Small intestine (tissue), 7 donors: ENCODE data around the gene SLC26A2. TPM values are rescaled to one million over a fixed set of nuclear protein-coding genes. Genes with fewer than 3 reads are reported as not detected.

Source experiments
- DNase-seq, 2 donors: peaks; one replicate each; pipeline versions ENCODE4 v3.0.0 to v3.0.0-alpha.2; 2013
- FAIRE-seq: peaks from 2 replicates; lab custom pipeline; 2012; peaks lifted over from hg19 to GRCh38; lab: Jason Lieb, UNC
- H3K27ac ChIP-seq, 3 donors: one replicate each; pipeline ENCODE4 v1.5.1; 2013; ENCODE audit warnings: low read length in 2 of 3, mild to moderate bottlenecking in 2 of 3, control low read depth in 1 of 3, inconsistent platforms in 1 of 3, low read depth in 1 of 3, moderate library complexity in 1 of 3
- H3K27me3 ChIP-seq, 3 donors: one replicate each; pipeline ENCODE4 v1.6.1; 2013; ENCODE audit warnings: low read length in 3 of 3, inconsistent platforms in 1 of 3; ENCODE audit not compliant: control insufficient read depth in 3 of 3, insufficient read depth in 3 of 3
- H3K36me3 ChIP-seq, 3 donors: one replicate each; pipeline ENCODE4 v1.6.1; 2013; ENCODE audit warnings: low read length in 3 of 3, inconsistent platforms in 1 of 3, low read depth in 1 of 3, mild to moderate bottlenecking in 1 of 3, moderate library complexity in 1 of 3; ENCODE audit not compliant: control insufficient read depth in 3 of 3, insufficient read depth in 2 of 3
- H3K4me1 ChIP-seq, 3 donors: one replicate each; pipeline ENCODE4 v1.6.1; 2013; ENCODE audit warnings: low read length in 2 of 3, inconsistent platforms in 1 of 3, low read depth in 1 of 3, mild to moderate bottlenecking in 1 of 3, moderate library complexity in 1 of 3; ENCODE audit not compliant: control insufficient read depth in 3 of 3, insufficient read depth in 2 of 3
- H3K4me3 ChIP-seq, 3 donors: one replicate each; pipeline ENCODE4 v1.5.1; 2013; ENCODE audit warnings: low read length in 3 of 3, control low read depth in 1 of 3, inconsistent platforms in 1 of 3, low read depth in 1 of 3, mild to moderate bottlenecking in 1 of 3, moderate library complexity in 1 of 3
- H3K9me3 ChIP-seq, 2 donors: one replicate each; pipeline ENCODE4 v1.6.1; 2013; ENCODE audit warnings: low read depth in 1 of 2, low read length in 1 of 2; ENCODE audit not compliant: control insufficient read depth in 2 of 2, insufficient read depth in 1 of 2
- WGBS, 3 donors: extraction: QIAGEN DNeasy Blood & Tissue Kit; methylation state at CpG; one replicate each; pipeline ENCODE4 v1.1.7; 2013; 5-methylcytosine and 5-hydroxymethylcytosine counted together
- polyA plus RNA-seq, 4 donors: library from polyadenylated mRNA; stranded (reverse) in 3 of 4; unstranded in 1 of 4; fragments of 200-250 nt in 3 of 4; fragments of 120-200 nt in 1 of 4; gene quantifications; one replicate each; pipeline versions ENCODE4 v1.2.1 to v1.2.3, GENCODE V29; 2013
- donor health status: healthy with polysubstance abuse.
- donor health status: control.
- donor health status: control.
- donor health status: Bipolar disorder and iron deficiency.
- donor health status: healthy.

SLC26A2 gene
- polyA plus RNA-seq, 4 donors = 2.7 to 155 (median 5.5) TPM

DNA sequence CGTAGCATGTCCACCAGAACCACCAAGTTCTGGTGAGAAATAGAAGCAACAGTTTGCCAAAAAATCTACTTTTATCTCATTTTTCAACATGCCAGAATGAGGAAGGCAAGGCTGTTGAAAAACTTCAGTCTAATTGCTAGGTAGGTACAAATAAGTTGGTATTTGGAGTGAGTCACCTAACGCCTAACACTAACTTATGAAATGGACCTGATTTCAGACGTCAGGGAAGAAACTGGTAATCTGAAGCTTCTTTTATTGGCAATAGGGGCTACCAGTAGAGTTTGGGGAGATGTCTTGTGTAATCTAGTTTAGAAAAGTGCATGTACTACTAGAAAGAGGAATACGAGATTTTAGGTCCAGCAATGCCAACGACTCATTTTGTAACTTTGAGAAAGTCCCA, 11.6 kb upstream of the SLC26A2 start:
- FAIRE-seq = no peak
- Histone ChIP-seq H3K4me1 (peaks cover 0 to 30% (median 0%) of the 10 kb centered on the region in 3 donors), H3K36me3 (peaks cover 0 to 3% (median 0%) of the 10 kb centered on the region in 3 donors), H3K27me3 (no peaks in the 10 kb centered on the region), H3K4me3 (no peak overlapping the region), H3K9me3 (no peaks in the 10 kb centered on the region), H3K27ac (no peak overlapping the region)
- WGBS, 3 donors = 88 to 93% (median 90%) methylated on average over 5 of the region's 5 CpGs
- DNase-seq = no peak

DNA sequence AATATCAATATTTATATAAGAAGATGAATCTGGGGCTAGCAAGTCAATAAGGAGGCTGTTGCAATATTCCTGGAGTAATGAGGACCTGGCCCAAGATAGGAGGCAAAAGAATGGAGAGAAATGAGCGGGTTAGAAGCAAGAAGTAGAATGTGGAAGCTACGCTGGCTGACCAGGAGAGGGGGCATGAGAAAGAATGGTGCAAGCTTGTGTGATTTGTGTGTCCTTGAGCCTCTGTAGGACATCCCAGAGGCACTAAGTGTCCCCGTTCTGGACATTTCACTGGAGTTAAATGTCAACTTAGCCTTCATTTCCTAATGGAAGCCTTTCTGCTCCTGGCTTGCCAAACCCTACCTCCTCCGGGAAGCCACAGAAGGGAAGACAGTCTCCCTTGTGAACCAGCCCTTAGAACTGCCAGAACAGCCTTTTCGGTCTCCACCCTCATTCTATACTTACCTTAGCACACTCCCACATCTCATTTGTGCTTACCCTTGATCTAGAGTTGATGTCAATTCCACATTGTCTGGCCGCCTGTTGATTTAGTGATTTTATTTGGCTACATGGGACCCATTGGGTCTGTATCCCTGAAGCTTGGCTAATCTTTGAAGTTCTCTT, 9.3 kb upstream of the SLC26A2 start:
- FAIRE-seq = no peak
- H3K4me3 ChIP-seq = no peak overlapping the region
- H3K4me1 ChIP-seq = peaks cover 0 to 11% (median 0%) of the 10 kb centered on the region in 3 donors
- no peaks in the 10 kb centered on the region for H3K27me3 ChIP-seq
- DNase-seq = no peak
- H3K36me3 ChIP-seq = peaks cover 0 to 3% (median 0%) of the 10 kb centered on the region in 3 donors
- 78 to 88% (median 88%) methylated on average over 6 of the region's 6 CpGs for WGBS, 3 donors
- no peaks in the 10 kb centered on the region for H3K9me3 ChIP-seq
- no peak overlapping the region for H3K27ac ChIP-seq

DNA sequence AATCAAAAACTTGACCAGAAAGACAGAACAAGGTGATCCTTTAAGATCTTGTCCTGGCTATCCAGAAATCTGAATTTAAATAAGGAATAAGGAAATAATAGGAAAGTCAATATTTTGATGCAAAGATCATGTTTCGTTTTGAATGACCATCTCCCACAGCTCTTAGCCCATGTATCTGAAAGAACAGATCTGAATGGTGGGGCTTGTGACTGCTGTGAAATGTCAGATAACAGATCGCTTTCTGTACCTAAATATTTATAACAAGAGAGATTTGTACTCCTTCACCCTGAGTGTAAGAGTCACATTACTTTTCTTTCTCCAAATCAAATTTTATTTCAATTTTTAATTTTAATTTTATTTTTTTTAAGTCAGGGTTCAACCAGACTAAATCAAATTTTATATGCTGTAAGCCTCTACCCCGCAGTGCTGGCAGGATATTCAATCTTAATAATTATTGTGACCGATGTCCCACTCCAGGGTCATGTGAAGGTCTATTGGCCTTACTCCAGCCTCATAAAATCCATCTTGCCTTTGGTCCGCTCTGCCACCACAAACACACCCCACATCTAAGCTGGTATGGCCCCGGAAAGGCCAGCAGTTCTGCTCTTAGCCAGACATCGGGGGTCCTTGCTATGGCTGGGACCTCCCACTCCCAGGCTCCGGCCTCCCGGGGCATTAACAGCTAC, 7.0 kb upstream of the SLC26A2 start:
- 69 to 84% (median 76%) methylated on average over 9 of the region's 9 CpGs for WGBS, 3 donors
- no peak for FAIRE-seq

DNA sequence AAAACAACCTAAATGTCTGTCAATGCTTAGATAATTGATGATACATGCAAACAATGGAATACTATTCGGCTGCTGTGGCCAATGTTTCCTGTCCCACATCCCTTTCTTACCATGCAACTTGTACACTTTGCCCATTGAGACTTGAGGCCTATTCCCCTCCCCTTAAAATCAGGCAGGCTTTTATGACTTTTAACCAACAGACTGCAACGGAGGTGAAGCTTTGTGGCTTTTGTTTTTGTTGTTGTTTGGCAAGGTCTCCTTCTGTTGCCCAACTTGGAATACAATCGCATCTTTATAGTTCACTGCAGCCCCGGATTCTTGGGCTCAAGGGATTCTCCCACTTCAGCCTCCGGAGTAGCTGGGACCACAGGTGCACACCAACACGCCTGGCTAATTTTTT, 5.8 kb upstream of the SLC26A2 start:
- no peak for DNase-seq
- Histone ChIP-seq H3K27me3 (no peaks in the 10 kb centered on the region), H3K27ac (no peak overlapping the region), H3K36me3 (peaks cover 0 to 3% (median 0%) of the 10 kb centered on the region in 3 donors), H3K4me3 (no peak overlapping the region), H3K9me3 (no peaks in the 10 kb centered on the region), H3K4me1 (peaks cover 0 to 23% (median 0%) of the 10 kb centered on the region in 3 donors)
- WGBS, 3 donors = 77 to 87% (median 82%) methylated on average over 6 of the region's 6 CpGs
- FAIRE-seq = no peak

More for the DNA sequence above, 7.0 kb upstream of the SLC26A2 start:
- H3K27me3 ChIP-seq = no peaks in the 10 kb centered on the region
- H3K4me3 ChIP-seq = no peak overlapping the region
- H3K9me3 ChIP-seq = no peaks in the 10 kb centered on the region
- H3K27ac ChIP-seq = no peak overlapping the region
- H3K4me1 ChIP-seq = peaks cover 0 to 12% (median 0%) of the 10 kb centered on the region in 3 donors
- peaks cover 0 to 3% (median 0%) of the 10 kb centered on the region in 3 donors for H3K36me3 ChIP-seq
- DNase-seq = no peak

DNA sequence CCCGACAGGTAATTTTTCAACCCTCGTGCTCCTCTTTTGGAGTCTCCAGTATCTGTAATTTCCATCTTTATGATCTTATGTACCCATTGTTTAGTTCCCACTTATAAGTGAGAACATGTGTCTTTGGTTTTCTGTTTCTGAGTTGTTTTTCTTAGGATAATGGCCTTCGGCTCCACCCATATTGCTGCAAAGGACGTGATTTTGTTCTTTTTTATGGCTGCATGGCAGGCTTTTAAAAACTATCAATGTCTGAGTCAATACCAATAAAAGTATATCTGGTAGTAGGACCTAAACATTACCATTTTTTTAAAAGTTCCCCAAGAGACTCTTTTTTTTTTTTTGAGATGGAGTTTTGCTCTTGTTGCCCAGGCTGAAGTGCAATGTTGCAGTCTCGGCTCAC, 3.9 kb upstream of the SLC26A2 start:
- H3K36me3 ChIP-seq = peaks cover 0 to 2% (median 0%) of the 10 kb centered on the region in 3 donors
- DNase-seq (no peak), FAIRE-seq (no peak)
- no peaks in the 10 kb centered on the region for H3K27me3 ChIP-seq
- H3K9me3 ChIP-seq = no peaks in the 10 kb centered on the region
- peaks cover 0 to 27% (median 0%) of the 10 kb centered on the region in 3 donors for H3K4me1 ChIP-seq
- peak overlapping the region in 1 of 3 donors; percentile 99 for H3K27ac ChIP-seq
- WGBS, 3 donors = 36 to 68% (median 55%) methylated on average over 5 of the region's 5 CpGs
- no peak overlapping the region for H3K4me3 ChIP-seq

DNA sequence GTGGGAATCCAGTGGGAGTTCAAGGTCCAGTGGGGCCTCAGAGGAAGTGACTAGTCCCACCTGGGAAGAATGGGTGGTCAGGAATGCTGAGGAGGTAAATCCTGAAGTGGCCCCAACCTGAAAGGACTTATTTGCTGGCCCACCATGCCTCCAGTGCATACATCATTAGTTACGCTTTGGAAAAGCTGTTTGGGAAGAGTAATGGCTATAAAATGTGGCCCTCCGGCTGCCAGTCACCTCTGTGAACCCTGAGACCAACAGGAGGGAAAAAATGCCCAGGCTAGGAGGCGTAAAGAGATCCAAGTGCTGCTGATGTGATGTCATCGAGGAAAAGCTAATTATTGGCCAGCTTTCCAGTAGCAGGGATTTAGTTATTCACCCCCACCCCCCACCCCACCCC, 2.7 kb upstream of the SLC26A2 start:
- WGBS, 3 donors = 50 to 80% (median 68%) methylated on average over 4 of the region's 4 CpGs
- Histone ChIP-seq H3K4me3 (no peak overlapping the region), H3K9me3 (no peaks in the 10 kb centered on the region), H3K36me3 (peaks cover 0 to 3% (median 0%) of the 10 kb centered on the region in 3 donors), H3K4me1 (peaks cover 0 to 30% (median 0%) of the 10 kb centered on the region in 3 donors), H3K27me3 (no peaks in the 10 kb centered on the region), H3K27ac (peak overlapping the region in 1 of 3 donors; percentile 99)
- FAIRE-seq = no peak
- peak in 1 of 2 donors; percentile 54 for DNase-seq

DNA sequence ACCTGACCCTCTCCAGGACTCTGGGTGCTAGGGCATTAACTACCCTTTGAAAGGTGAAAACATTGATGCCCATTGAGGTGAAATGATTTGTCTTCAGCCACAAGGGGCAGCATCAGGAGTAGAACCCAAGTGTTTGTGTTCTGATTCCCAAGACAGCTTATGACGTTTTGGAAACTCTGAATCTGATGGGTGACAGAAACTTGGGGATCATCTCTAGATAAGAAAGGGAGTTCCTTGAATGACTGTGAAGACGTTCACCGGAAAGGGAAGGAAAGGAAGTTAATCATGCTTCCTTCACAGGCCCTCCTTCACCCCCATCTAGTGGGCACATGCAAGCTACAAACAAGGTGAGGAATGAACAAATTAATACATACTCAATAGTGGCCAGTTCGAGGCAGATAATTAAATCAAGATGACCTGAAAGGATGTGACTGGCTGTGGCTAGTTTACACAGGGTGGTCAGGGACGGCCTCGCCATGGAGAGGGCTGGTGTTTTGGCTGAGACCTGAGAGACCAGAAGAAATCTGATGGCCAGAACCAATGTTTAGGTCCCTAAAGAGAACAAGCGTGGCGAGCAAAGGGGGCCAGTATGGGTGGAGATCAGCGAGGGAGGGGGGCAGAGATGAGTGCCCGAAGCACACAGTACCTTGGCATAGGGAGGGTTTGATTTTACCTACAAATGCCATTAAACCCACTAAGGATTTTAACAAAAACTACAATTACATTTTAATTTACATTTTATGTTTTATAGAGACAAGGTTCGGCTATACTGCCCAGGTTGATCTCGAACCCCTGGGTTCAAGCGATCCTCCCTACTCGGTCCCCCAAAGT, 937 bp upstream of the SLC26A2 start:
- peak overlapping the region in 2 of 3 donors; percentile 85 to 88 for H3K4me3 ChIP-seq
- H3K36me3 ChIP-seq = peaks cover 0 to 6% (median 0%) of the 10 kb centered on the region in 3 donors
- peak; percentile 63 to 76 for DNase-seq
- peaks cover 0 to 41% (median 3%) of the 10 kb centered on the region in 3 donors for H3K4me1 ChIP-seq
- no peaks in the 10 kb centered on the region for H3K27me3 ChIP-seq
- FAIRE-seq = no peak
- H3K27ac ChIP-seq = peak overlapping the region; percentile 90 to 99 (median 98)
- WGBS, 3 donors = 30 to 34% (median 34%) methylated on average over 14 of the region's 14 CpGs
- no peaks in the 10 kb centered on the region for H3K9me3 ChIP-seq

DNA sequence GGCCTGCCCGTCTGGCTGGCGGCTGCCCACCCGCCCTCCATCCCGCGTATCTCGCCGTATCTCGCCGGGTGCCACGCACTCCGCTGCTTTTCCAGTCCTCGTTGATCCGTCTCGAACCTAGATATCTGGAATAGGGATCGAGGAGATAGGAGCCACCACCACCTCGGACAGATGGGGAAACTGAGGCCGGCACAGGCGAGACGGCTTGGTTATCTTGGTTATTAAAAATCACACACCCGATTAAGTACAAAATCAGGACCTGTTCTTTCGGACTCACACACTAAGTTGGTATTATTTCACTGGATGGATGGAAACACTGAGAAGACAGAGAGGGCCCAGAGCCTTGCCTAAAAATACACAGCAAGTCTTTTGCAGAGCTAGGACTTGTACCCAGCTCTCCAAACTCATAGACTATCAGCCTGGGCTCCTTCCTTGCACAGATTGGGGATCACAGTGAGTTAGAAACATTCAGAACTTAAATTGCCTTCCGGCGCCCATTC, 678 bp downstream of the SLC26A2 start:
- FAIRE-seq = no peak
- Histone ChIP-seq H3K4me3 (peak overlapping the region; percentile 70 to 88 (median 85)), H3K9me3 (no peaks in the 10 kb centered on the region), H3K27ac (peak overlapping the region; percentile 75 to 99 (median 81)), H3K27me3 (no peaks in the 10 kb centered on the region), H3K36me3 (peaks cover 0 to 6% (median 0%) of the 10 kb centered on the region in 3 donors), H3K4me1 (peaks cover 0 to 46% (median 5%) of the 10 kb centered on the region in 3 donors)
- WGBS, 3 donors = 11 to 16% (median 16%) methylated on average over 23 of the region's 23 CpGs
- DNase-seq = no peak
